SK-N-SH treated with all-trans-retinoic acid at 6 μM for 48 hours (cell line): ENCODE measurements around the gene TGM3.

Source experiments
- ATAC-seq: fragments of 200-7000 bp; cut with Tn5 transposase; 3 replicates; pipeline ENCODE4 v1.9.1; 2020; ENCODE audit warnings: mild to moderate bottlenecking, moderate library complexity
- ARNTL ChIP-seq: fragments of 450-650 bp; formaldehyde crosslinking; IDR thresholded peaks from 2 replicates; pipeline ENCODE4 v1.5.0; 2020; ENCODE audit warnings: low read depth, mild to moderate bottlenecking, moderate library complexity, borderline replicate concordance
- BACH2 ChIP-seq: fragments of 250-450 bp; sonication (Bioruptor Pico); IDR thresholded peaks from 2 replicates; pipeline ENCODE4 v1.9.0; 2021; ENCODE audit warnings: mild to moderate bottlenecking, borderline replicate concordance
- GLIS3 ChIP-seq: fragments of 250-450 bp; sonication (Bioruptor Pico); IDR thresholded peaks from 2 replicates; pipeline ENCODE4 v1.5.0; 2020; ENCODE audit warnings: mild to moderate bottlenecking, moderate library complexity
- ISL1 ChIP-seq: fragments of 250-450 bp; sonication (Bioruptor Pico); IDR thresholded peaks from 2 replicates; pipeline ENCODE4 v2.1.2; 2022; ENCODE audit warnings: mild to moderate bottlenecking, moderate library complexity
- OSR1 ChIP-seq: fragments of 250-450 bp; sonication (Bioruptor Pico); IDR thresholded peaks from 2 replicates; pipeline ENCODE4 v1.8.0; 2022; ENCODE audit warnings: moderate library complexity, mild to moderate bottlenecking, inconsistent platforms
- PPARA ChIP-seq: fragments of 250-450 bp; sonication (Bioruptor Pico); IDR thresholded peaks from 2 replicates; pipeline ENCODE4 v1.5.0; 2020; ENCODE audit warnings: mild to moderate bottlenecking, borderline replicate concordance
- RARB ChIP-seq: fragments of 250-450 bp; sonication (Bioruptor Pico); IDR thresholded peaks from 2 replicates; pipeline ENCODE4 v1.8.0; 2021; ENCODE audit warnings: mild to moderate bottlenecking, moderate library complexity
- TCF4 ChIP-seq: fragments of 250-450 bp; sonication (Bioruptor Pico); IDR thresholded peaks from 2 replicates; pipeline ENCODE4 v1.8.0; 2021; ENCODE audit warnings: mild to moderate bottlenecking, moderate library complexity, borderline replicate concordance
- TOX ChIP-seq: fragments of 250-450 bp; sonication (Bioruptor Pico); IDR thresholded peaks from 2 replicates; pipeline ENCODE4 v1.8.0; 2021; ENCODE audit warnings: mild to moderate bottlenecking, moderate library complexity, borderline replicate concordance
- ZC3H10 ChIP-seq: fragments of 250-450 bp; sonication (Bioruptor Pico); IDR thresholded peaks from 2 replicates; pipeline ENCODE4 v1.5.1; 2021; ENCODE audit warnings: mild to moderate bottlenecking, moderate library complexity
- ZFP3 ChIP-seq: fragments of 250-450 bp; sonication (Bioruptor Pico); IDR thresholded peaks from 2 replicates; pipeline ENCODE4 v1.5.0; 2020; ENCODE audit warnings: mild to moderate bottlenecking, moderate library complexity
- ZFP30 ChIP-seq: fragments of 450-650 bp; formaldehyde crosslinking; IDR thresholded peaks from 2 replicates; pipeline ENCODE4 v1.5.0; 2022; ENCODE audit warnings: mild to moderate bottlenecking, moderate library complexity
- ZNF565 ChIP-seq: fragments of 450-650 bp; formaldehyde crosslinking; conservative IDR thresholded peaks from 2 replicates; pipeline ENCODE4 v1.5.0; 2020; ENCODE audit warnings: low read depth, mild to moderate bottlenecking, moderate library complexity
- ZNF70 ChIP-seq: fragments of 450-650 bp; formaldehyde crosslinking; IDR thresholded peaks from 2 replicates; pipeline ENCODE4 v1.5.0; 2020; ENCODE audit warnings: mild to moderate bottlenecking, moderate library complexity
- ZNF8 ChIP-seq: fragments of 450-650 bp; formaldehyde crosslinking; IDR thresholded peaks from 2 replicates; pipeline ENCODE4 v1.5.0; 2020; ENCODE audit warnings: mild to moderate bottlenecking, moderate library complexity
- TF ChIP-seq, protein P1 (sequence below): fragments of 250-450 bp; sonication (Bioruptor Pico); IDR thresholded peaks from 2 replicates; pipeline ENCODE4 v1.8.0; 2021; ENCODE audit warnings: low read depth, mild to moderate bottlenecking, moderate library complexity, borderline replicate concordance
- TF ChIP-seq, protein P2 (sequence below): fragments of 250-450 bp; sonication (Bioruptor Pico); IDR thresholded peaks from 2 replicates; pipeline ENCODE4 v1.8.0; 2020; ENCODE audit warnings: mild to moderate bottlenecking, moderate library complexity, borderline replicate concordance
- TF ChIP-seq, protein P3 (sequence below): fragments of 250-450 bp; sonication (Bioruptor Pico); IDR thresholded peaks from 2 replicates; pipeline ENCODE4 v1.5.1; 2021; ENCODE audit warnings: mild to moderate bottlenecking, moderate library complexity
- TF ChIP-seq, protein P4 (sequence below): fragments of 250-450 bp; sonication (Bioruptor Pico); IDR thresholded peaks from 2 replicates; pipeline ENCODE4 v1.5.1; 2020; ENCODE audit warnings: low read depth, mild to moderate bottlenecking, moderate library complexity
- TF ChIP-seq, protein P5 (sequence below): fragments of 250-450 bp; sonication (Bioruptor Pico); IDR thresholded peaks from 2 replicates; pipeline ENCODE4 v1.5.0; 2020; ENCODE audit warnings: mild to moderate bottlenecking, moderate library complexity

The TGM3 gene

GRCh38 chr20:2295886-2296515 lies at the start of gene TGM3:
TSS of gene TGM3 (plus strand) at chr20:2296001. CDS start at chr20:2296064, 63 bp downstream.
- no peak for TF ChIP-seq BACH2 (CRISPR knock-in tag)
- TF ChIP-seq, protein P1, sequence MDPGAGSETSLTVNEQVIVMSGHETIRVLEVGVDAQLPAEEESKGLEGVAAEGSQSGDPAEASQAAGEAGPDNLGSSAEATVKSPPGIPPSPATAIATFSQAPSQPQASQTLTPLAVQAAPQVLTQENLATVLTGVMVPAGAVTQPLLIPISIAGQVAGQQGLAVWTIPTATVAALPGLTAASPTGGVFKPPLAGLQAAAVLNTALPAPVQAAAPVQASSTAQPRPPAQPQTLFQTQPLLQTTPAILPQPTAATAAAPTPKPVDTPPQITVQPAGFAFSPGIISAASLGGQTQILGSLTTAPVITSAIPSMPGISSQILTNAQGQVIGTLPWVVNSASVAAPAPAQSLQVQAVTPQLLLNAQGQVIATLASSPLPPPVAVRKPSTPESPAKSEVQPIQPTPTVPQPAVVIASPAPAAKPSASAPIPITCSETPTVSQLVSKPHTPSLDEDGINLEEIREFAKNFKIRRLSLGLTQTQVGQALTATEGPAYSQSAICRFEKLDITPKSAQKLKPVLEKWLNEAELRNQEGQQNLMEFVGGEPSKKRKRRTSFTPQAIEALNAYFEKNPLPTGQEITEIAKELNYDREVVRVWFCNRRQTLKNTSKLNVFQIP (CRISPR knock-in tag) = no peak
- no peak for TF ChIP-seq GLIS3
- no peak for TF ChIP-seq ZFP3 (CRISPR knock-in tag)
- TF ChIP-seq ZC3H10 (CRISPR knock-in tag) = no peak
- TF ChIP-seq ZNF8 (CRISPR knock-in tag) = no peak
- TF ChIP-seq ARNTL (CRISPR knock-in tag) = no peak
- no peak for TF ChIP-seq OSR1 (CRISPR knock-in tag)
- no peak for TF ChIP-seq RARB (CRISPR knock-in tag)
- TF ChIP-seq, protein P2, sequence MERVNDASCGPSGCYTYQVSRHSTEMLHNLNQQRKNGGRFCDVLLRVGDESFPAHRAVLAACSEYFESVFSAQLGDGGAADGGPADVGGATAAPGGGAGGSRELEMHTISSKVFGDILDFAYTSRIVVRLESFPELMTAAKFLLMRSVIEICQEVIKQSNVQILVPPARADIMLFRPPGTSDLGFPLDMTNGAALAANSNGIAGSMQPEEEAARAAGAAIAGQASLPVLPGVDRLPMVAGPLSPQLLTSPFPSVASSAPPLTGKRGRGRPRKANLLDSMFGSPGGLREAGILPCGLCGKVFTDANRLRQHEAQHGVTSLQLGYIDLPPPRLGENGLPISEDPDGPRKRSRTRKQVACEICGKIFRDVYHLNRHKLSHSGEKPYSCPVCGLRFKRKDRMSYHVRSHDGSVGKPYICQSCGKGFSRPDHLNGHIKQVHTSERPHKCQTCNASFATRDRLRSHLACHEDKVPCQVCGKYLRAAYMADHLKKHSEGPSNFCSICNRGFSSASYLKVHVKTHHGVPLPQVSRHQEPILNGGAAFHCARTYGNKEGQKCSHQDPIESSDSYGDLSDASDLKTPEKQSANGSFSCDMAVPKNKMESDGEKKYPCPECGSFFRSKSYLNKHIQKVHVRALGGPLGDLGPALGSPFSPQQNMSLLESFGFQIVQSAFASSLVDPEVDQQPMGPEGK (CRISPR knock-in tag) = no peak
- TF ChIP-seq, protein P3, sequence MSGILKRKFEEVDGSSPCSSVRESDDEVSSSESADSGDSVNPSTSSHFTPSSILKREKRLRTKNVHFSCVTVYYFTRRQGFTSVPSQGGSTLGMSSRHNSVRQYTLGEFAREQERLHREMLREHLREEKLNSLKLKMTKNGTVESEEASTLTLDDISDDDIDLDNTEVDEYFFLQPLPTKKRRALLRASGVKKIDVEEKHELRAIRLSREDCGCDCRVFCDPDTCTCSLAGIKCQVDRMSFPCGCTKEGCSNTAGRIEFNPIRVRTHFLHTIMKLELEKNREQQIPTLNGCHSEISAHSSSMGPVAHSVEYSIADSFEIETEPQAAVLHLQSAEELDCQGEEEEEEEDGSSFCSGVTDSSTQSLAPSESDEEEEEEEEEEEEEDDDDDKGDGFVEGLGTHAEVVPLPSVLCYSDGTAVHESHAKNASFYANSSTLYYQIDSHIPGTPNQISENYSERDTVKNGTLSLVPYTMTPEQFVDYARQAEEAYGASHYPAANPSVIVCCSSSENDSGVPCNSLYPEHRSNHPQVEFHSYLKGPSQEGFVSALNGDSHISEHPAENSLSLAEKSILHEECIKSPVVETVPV = no peak
- TF ChIP-seq ZNF70 (CRISPR knock-in tag) = no peak
- no peak for TF ChIP-seq TCF4 (CRISPR knock-in tag)
- TF ChIP-seq PPARA (CRISPR knock-in tag) = no peak
- TF ChIP-seq, protein P4, sequence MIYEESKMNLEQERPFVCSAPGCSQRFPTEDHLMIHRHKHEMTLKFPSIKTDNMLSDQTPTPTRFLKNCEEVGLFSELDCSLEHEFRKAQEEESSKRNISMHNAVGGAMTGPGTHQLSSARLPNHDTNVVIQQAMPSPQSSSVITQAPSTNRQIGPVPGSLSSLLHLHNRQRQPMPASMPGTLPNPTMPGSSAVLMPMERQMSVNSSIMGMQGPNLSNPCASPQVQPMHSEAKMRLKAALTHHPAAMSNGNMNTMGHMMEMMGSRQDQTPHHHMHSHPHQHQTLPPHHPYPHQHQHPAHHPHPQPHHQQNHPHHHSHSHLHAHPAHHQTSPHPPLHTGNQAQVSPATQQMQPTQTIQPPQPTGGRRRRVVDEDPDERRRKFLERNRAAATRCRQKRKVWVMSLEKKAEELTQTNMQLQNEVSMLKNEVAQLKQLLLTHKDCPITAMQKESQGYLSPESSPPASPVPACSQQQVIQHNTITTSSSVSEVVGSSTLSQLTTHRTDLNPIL (CRISPR knock-in tag) = no peak
- no peak for TF ChIP-seq ISL1 (CRISPR knock-in tag)
- TF ChIP-seq TOX (CRISPR knock-in tag) = no peak
- TF ChIP-seq ZFP30 (CRISPR knock-in tag) = no peak
- ATAC-seq = no peak

DNA sequence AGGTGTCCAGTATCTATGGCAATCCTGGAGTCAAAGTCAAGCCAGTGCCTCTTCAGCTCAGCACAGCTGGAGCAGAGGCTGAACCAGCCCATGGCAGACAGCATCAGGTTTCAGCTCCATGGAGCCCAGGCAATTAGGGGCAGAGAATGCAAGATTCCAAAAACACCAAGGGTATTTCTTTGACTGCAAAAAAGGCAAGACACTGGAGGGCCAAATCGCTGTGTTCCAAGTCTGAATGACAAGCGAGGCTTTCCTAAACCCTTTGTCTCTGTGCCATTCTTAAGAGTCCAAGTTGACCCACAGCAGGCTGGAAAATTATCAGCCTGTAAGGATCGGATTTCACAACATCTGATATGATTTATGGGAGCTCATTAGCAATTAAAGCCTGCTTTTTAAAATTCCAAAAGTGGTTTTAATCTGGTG lies 49.7 kb upstream of the TGM3 start:
- ATAC-seq = no peak; the same call in 2 of the 3 replicates
- TF ChIP-seq ZNF565 (CRISPR knock-in tag) = no peak
- TF ChIP-seq, protein P5, sequence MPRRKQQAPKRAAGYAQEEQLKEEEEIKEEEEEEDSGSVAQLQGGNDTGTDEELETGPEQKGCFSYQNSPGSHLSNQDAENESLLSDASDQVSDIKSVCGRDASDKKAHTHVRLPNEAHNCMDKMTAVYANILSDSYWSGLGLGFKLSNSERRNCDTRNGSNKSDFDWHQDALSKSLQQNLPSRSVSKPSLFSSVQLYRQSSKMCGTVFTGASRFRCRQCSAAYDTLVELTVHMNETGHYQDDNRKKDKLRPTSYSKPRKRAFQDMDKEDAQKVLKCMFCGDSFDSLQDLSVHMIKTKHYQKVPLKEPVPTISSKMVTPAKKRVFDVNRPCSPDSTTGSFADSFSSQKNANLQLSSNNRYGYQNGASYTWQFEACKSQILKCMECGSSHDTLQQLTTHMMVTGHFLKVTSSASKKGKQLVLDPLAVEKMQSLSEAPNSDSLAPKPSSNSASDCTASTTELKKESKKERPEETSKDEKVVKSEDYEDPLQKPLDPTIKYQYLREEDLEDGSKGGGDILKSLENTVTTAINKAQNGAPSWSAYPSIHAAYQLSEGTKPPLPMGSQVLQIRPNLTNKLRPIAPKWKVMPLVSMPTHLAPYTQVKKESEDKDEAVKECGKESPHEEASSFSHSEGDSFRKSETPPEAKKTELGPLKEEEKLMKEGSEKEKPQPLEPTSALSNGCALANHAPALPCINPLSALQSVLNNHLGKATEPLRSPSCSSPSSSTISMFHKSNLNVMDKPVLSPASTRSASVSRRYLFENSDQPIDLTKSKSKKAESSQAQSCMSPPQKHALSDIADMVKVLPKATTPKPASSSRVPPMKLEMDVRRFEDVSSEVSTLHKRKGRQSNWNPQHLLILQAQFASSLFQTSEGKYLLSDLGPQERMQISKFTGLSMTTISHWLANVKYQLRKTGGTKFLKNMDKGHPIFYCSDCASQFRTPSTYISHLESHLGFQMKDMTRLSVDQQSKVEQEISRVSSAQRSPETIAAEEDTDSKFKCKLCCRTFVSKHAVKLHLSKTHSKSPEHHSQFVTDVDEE (CRISPR knock-in tag) = no peak

DNA sequence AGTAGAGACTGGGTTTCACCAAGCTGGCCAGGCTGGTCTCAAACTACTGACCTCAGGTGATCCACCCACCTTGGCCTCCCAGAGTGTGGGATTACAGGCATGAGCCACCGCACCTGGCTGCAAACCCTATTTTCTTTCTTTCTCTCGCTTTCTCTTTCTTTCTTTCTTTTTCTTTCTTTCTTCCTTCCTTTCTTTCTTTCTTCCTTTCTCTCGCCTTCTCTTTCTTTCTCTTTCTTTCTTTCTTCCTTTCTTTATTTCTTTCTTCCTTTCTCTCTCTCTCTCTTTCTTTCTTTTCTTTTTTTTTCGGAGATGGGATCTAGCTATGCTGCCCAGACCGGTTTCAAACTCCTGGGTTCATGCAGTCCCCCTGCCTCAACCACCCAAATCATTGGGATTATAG lies 47.0 kb upstream of the TGM3 start:
- ATAC-seq = no peak
- TF ChIP-seq, protein P1 (CRISPR knock-in tag) = no peak
